Kidney tubule cell (primary cell): ENCODE data around the gene APOD.
A peak's percentile ranks its signal among the peaks of the same experiment; 100 is the strongest.

ENCODE experiments used
- DNase-seq: peaks from one replicate; pipeline ENCODE4 v3.0.0-alpha.2; 2018; ENCODE audit warnings: low spot score

The APOD gene

GRCh38 chr3:195553268-195553667 is 30.5 kb downstream of the APOD start:
- no peak for DNase-seq

DNA sequence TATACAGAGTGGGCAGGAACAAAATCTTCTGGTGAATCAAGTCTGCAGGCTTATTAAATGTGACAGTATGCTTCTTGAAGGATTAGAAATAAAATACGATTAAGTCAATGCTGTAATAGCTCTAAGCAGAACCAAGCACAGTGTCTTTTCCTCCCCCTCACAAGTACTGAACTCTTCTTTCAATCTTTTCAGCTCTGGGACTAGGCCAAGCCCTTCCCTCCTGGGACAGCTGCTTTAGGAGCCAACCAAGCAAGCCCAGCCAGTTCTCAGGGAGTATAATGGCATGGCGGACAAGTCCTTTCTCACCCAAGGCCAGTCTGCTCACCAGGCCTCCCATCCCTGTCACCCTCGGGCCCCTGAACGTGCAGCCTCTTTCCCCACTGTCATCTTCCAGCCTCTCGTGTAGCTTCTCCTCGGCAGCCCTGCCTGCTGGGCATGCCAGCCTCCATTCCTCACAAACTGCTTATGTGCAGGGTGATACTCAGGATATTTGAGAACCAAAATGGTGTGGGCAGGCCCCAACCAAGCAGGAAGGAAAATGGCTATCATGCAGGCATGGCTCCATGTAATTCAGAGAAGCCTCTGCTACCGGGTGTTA is 32.3 kb downstream of the APOD start:
- no peak for DNase-seq

- peak; percentile 60 for DNase-seq
Measured at GRCh38 chr3:195550723-195551122, 33.0 kb downstream of the APOD start.

DNA sequence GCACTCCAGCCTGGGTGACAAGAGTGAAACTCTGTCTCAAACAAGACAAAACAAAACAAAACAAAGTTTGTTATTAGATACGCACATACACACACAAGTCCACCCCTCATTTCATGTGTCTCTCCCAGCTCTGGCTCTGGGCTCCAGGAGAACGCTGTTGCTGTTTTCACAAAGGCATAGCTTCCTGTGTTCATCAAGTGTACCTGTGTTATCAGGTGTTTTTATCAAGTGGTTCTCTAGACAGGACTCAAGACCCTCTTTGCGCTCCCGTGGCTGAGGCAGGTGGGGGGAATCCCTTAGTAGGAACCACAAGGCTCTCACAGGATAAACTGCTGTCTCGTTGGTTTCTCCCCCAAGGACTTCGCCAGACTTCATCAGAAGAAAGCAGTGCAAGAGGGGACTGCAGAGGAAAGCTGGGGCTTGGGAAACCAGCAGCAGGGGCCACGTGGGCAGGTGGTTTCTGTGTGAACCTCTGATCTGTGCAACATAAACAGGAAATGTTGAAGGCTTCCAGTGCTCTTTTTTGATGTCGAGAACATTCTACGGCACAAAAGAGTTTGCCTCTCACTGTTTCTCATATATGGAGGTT is 33.7 kb downstream of the APOD start:
- DNase-seq = no peak

GRCh38 chr3:195548987-195549386 is 34.8 kb downstream of the APOD start:
- DNase-seq = peak; percentile 38

DNA sequence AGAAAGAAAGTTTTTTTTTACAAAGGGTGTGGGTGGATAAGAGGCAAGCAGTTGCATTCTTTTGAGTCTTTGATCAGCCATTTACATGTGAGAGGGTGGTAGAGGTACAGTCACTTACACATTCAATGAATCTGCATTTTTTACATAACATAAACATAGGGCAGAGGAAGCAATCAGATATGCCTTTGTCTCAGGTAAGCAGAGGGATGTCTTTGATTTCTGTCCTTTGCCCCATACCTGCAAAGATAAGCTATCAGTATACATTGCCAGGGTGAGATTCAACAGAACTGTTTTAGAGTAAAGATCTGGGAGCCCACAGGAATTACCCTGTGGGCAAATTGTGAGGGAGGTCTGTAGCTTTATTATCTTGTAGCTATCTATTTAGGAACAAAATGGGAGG is 35.2 kb downstream of the APOD start:
- DNase-seq = no peak

GRCh38 chr3:195548006-195548405 is 35.7 kb downstream of the APOD start:
- no peak for DNase-seq

DNA sequence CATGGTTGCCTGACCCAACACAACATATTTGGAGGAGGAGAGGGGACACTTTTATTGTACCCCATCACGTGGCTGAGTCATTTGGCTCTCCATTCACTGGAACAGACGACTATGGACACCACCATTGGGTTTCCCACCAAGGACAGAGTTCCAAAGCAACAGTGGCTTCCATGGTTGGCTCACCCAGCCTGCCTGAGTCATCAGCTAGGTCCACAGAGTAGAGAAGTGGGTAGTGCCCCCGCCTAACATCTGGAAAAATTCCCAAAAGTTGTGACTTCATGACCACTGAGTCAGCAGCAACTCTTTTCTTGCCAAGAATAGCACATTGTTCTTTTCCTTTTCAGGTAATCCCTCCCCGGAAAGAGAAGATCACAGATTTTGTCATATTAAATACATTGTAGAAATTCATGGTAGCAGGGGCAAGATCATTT is 37.6 kb downstream of the APOD start:
- DNase-seq = peak; percentile 95

DNA sequence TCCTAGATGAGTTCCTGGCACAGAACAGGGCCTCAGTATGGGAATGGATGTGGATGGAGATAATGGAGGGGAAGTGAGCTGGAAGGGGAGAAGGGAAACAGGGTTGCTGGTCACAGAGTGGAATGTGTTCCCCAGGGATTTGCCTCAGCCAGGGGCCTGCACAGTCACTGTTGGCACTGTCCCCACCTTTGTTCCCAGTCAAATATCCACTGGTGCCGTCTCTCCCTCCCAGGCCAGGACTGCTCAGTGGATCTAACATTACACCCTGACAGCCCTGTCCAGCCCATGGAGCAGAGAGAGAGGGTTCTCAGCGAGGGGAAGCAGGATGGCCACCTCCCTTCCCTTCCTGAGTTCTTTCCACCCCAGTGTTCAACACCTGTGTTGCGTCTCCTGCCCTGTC is 39.1 kb downstream of the APOD start:
- DNase-seq = no peak

DNA sequence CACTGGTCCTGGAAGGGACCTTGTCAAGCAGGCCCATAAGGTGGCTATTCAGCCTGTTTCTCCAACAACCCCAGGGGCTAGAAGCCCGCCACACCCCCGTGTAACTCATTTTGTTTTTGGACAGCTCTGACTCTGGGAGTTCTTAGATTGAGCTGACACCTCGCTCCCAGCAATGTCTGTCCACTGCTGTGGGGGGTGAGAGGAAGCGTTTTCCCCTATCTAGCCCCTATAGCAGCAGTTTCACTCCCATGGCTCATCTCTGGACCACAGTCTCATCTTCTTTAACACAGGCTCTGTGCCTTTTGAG is 39.6 kb downstream of the APOD start:
- no peak for DNase-seq

DNA sequence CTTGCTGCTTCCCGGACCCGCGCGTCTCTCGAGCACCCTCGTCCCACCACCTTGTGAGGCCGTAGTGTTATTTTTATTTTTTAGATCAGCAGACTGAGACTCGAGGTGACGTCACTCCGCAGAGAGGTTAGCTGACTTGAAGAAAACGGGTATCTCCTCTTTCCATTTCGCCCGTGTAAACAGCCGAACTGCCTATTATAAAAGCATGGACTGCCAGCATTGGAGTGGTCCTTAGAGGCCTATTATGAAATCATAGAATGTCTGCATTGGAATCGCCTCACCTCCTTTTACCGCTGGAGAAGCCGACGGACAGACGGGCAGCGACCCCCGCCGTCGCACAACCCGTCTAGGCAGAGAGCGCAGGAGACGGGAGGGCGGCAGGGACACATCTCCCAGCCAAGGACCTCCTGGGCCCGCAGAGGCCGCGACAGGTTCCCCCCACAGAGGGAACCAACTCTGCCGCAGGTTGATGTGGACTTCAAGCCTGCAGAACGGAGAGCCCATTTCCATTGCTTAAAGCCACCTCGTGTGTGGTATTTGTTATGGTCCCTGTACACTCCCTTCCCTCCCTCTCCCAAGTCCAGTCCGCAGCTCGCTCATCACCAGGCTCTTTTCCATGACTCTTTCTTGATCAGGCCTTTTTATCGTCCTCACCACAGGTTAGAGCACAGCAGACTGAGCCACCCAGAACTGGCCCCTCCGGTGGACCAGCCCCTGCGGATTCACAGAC is 40.1 kb downstream of the APOD start:
- DNase-seq = no peak

- DNase-seq = peak; percentile 93
Measured at GRCh38 chr3:195542698-195543499, 40.8 kb downstream of the APOD start, which contains the start of gene PPP1R2. Gene PPP1R2 (minus strand): TSS chr3:195543325. CDS start chr3:195543025, 300 bp downstream.

GRCh38 chr3:195542316-195542697 is 41.4 kb downstream of the APOD start:
- DNase-seq = peak; percentile 26

GRCh38 chr3:195540511-195540910 is 43.2 kb downstream of the APOD start:
- DNase-seq = no peak

DNA sequence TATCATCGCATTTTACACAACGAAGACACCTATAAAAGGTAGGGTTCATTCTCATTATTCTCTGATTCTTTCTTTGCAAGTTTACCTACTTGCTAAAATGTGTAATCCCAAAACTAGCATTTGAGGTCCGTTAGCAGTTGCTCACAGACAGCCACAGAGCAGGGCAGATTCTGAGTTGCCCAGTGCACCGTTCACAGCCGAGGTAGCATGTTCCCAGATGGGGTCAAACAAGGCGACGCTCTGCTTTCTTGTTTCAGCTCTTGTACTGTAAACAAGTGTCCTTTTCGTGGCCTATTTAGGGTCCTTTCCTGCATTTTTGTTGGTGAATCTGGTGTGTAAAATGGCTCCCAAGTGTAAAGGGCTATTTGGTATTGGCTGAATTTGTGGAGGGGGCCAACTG is 43.7 kb downstream of the APOD start:
- no peak for DNase-seq

GRCh38 chr3:195539479-195539878 is 44.3 kb downstream of the APOD start:
- no peak for DNase-seq

DNA sequence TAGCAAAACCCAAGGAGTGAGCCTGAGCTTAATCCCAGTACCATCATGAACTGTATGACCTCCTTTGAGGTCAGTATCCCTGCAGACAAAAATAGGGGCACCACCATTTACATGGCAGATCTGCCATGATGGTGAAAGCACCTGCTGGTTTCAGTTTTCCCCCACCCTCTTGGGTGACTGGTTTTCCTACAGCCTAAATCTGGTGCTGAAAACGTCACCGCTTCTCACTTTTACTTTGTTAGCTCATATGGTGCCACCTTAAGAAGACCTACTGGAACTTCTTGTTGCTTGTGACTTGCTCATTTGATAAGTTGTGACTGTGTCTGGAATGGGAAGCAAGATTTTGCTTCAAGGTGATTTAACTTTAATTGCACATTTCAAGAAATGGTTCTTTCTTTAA is 45.7 kb downstream of the APOD start:
- DNase-seq = no peak

DNA sequence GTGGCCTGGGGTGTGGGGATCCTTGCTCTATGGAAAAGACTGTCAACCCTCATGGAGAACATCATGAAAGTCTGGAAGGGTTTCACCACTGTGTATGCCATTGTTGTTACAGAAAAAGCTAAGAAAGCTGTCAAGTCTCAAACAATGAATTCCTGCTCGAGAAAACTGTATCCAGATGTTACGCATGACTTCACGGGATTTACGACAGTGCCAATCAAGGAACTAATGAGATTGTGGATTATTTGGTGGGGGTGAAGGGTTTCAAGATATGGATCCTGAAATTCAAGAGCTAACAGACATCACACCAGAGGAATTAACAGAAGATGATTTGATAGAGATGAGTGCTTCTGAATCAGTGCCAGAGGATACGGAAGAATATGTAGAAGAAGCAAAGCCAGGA is 48.4 kb downstream of the APOD start:
- no peak for DNase-seq

DNA sequence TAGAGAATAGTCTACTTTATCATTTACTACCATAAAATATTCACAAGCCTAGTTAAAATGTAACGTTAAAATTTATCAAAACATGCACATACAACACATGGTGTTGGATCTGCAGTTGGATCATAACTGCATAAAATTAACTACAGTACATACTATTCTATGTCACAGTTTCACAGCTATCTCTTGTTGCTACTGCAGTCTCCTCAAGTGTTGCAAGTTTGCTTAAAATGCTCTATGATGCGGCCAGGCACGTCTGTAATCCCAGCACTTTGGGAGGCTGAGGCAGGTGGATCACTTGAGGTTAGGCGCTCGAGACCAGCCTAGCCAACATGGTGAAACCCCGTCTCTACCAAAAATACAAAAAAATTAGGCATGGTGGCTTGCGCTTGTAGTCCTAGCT is 50.9 kb downstream of the APOD start:
- no peak for DNase-seq

GRCh38 chr3:195532345-195532744 is 51.4 kb downstream of the APOD start:
- no peak for DNase-seq

- DNase-seq = no peak
Measured at GRCh38 chr3:195531683-195532082, 52.1 kb downstream of the APOD start.

DNA sequence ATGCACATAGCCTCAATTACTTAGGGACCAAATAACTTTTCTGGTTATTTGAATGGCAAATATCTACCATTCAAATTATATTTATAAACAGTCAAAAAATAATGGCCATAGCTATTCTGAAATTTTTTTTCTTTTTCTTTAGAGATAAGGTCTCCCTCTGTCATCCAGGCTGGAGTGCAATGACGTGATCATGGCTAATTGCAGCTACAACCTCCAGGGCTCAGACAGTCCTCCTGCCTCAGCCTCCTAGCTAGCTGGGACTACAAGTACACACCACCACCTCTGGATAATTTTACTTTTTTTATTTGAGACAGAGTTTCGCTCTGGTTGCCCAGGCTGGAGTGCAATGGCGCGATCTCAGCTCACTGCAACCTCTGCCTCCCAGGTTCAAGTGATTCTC is 57.2 kb downstream of the APOD start:
- DNase-seq = no peak
